Choroid plexus epithelial cell (primary cell): ENCODE measurements around the gene KLC4.
A peak's percentile ranks its signal among the peaks of the same experiment; 100 is the strongest.

Source experiments
- DNase-seq: peaks from one replicate; pipeline ENCODE4 v3.0.0-alpha.2; 2010; ENCODE audit warnings: low read depth
- H3K4me3 ChIP-seq: 2 replicates; pipeline ENCODE4 v1.5.1; 2011; ENCODE audit warnings: low read depth, mild to moderate bottlenecking, control low read depth, low read length, moderate library complexity
- TF ChIP-seq, protein P1 (sequence below): conservative IDR thresholded peaks from 2 replicates; pipeline ENCODE4 v1.5.1; 2011; ENCODE audit warnings: low read depth, mild to moderate bottlenecking, control low read depth, inconsistent platforms, low read length, moderate library complexity

The KLC4 gene

DNA sequence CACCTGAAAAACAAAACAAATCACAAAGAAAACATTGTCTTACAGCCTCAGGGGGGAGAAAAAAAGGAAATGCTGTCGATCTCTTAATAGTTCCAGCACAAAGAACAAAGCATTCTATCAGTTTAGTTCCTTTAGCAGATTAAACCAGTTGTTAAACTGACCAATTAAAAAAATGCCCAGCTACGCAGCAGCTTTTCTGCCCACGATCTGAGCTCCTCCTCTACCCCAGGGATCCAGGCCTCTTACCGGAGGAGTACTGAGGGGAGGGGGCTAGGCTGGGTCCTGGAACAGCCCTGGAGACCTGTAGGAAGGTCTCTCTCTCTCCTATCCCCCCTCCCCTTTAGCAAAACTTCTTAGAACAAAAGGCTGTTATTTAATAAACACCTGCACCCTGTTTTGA, 30.0 kb downstream of the KLC4 start:
- TF ChIP-seq, protein P1, sequence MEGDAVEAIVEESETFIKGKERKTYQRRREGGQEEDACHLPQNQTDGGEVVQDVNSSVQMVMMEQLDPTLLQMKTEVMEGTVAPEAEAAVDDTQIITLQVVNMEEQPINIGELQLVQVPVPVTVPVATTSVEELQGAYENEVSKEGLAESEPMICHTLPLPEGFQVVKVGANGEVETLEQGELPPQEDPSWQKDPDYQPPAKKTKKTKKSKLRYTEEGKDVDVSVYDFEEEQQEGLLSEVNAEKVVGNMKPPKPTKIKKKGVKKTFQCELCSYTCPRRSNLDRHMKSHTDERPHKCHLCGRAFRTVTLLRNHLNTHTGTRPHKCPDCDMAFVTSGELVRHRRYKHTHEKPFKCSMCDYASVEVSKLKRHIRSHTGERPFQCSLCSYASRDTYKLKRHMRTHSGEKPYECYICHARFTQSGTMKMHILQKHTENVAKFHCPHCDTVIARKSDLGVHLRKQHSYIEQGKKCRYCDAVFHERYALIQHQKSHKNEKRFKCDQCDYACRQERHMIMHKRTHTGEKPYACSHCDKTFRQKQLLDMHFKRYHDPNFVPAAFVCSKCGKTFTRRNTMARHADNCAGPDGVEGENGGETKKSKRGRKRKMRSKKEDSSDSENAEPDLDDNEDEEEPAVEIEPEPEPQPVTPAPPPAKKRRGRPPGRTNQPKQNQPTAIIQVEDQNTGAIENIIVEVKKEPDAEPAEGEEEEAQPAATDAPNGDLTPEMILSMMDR = no peak
- no peak for DNase-seq
- H3K4me3 ChIP-seq = no peak overlapping the region

DNA sequence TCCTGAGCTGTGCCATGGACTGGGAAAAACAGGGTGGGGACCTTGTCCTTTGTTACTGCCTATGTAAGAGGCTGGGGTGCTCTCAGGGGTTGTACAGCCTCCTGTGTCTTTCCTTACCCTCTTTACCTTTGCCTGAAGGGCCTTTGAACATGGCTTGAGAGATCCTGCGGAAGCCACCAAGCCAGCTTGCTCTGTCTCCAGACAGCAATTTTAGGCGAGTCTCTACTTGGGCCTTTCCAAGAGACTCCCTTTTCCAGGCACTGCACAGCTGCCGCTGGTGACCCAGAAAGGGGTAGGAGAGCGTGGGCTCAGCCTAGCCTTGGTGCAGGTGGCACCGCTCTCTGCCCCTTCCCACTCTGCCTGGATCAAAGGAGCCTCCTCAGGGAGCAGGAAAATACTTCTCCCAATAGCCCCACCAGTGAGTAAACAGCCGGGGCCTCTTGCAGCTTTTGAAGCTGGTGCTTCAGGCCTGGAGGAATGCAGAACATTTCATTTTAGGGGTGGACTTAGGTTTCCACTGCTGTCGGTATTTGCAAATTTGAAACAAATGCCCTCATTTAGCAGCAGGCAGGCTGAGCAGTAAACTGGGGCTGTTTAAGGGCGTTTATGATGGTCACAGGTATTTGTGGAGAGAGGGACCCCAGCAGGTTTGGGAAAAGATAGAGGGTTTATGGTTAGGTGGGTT, 30.6 kb downstream of the KLC4 start:
- no peak overlapping the region for H3K4me3 ChIP-seq
- DNase-seq = peak; percentile 70
- TF ChIP-seq, protein P1 = no peak

DNA sequence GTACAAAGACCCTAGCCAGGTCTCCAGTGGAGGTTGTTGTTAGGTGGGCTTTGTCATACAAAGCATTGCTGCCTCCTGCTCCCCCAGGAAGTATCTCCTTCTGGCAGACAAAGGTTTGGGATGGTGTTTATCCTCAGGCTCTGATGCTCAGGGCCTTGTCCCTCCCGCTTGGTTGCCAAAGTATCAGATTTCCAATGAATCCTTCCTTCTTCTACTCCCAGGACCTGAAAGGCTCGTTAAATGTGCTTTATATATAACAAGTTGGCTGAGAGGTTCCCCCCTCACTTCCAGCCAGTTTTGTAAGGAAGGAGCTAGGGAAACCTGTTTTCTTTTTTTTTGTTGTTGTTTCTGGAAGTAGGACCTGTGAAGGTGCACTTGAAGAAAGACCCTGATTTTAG, 31.1 kb downstream of the KLC4 start:
- DNase-seq = no peak
- H3K4me3 ChIP-seq = no peak overlapping the region
- TF ChIP-seq, protein P1 = no peak

DNA sequence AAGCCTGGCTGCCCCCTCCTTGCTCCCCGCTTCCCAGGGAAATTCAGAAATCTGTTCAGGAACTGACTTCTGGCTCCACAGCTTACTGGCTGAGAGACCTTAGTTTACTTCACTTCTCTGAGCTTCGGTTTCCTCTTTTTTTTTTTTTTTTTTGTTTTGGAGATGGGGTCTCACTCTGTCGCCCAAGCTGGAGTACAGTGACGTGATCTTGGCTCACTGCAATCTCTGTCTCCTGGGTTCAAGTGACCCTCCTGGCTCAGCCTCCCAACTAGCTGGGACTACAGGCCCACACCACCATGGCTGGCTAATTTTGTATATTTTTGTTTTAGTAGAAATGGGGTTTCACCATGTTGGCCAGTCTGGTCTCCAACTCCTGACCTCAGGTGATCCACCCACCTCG, 31.6 kb downstream of the KLC4 start:
- no peak for DNase-seq
- H3K4me3 ChIP-seq = no peak overlapping the region
- TF ChIP-seq, protein P1 = no peak

DNA sequence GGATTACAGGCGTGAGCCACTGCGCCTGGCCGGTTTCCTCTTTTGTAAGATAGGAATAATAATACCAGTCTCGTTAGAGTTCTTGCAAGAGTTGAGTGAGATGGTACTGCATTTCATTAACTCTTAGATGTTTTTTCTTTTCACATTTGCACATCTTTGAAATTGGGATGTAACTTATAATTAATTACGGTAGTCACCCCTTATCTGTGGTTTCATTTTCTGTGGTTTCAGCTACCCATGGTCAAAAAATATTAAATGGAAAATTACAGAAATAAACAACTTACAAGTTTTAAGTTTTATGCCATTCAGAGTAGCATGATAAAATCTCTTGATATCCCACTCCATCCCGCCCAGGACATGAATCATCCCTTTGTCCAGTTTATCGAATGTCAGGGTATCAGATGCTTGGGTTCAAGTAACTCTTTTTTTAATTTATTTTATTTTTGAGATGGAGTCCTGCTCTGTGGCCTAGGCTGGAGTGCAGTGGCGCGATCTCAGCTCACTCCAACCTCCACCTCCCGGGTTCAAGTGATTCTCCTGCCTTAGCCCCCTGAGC, 32.1 kb downstream of the KLC4 start:
- no peak for DNase-seq
- H3K4me3 ChIP-seq = no peak overlapping the region
- TF ChIP-seq, protein P1 = no peak

DNA sequence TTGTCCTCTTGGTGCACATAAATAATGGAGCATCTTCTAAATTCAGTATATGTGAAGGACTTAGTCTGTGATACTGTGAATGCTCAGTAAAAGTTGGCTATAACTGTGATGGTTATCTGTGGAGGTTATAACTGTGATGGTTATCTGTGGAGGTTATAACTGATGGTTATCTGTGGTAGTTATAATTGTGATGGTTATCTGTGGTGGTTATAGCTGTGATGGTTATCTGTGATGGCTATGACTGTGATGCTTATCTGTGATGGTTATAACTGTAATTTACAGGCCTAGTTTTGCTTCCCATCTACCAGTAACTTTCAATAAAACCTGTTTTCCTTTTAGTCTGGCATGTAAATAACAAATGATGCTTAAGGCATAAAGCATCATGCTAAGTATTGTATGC, 33.2 kb downstream of the KLC4 start:
- TF ChIP-seq, protein P1 = no peak
- no peak for DNase-seq
- no peak overlapping the region for H3K4me3 ChIP-seq
